ENCODE results near the gene CADM2.

- TF ChIP-seq, protein P1, sequence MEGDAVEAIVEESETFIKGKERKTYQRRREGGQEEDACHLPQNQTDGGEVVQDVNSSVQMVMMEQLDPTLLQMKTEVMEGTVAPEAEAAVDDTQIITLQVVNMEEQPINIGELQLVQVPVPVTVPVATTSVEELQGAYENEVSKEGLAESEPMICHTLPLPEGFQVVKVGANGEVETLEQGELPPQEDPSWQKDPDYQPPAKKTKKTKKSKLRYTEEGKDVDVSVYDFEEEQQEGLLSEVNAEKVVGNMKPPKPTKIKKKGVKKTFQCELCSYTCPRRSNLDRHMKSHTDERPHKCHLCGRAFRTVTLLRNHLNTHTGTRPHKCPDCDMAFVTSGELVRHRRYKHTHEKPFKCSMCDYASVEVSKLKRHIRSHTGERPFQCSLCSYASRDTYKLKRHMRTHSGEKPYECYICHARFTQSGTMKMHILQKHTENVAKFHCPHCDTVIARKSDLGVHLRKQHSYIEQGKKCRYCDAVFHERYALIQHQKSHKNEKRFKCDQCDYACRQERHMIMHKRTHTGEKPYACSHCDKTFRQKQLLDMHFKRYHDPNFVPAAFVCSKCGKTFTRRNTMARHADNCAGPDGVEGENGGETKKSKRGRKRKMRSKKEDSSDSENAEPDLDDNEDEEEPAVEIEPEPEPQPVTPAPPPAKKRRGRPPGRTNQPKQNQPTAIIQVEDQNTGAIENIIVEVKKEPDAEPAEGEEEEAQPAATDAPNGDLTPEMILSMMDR (IDR thresholded peaks at IDR 0.05 in 2 of 3, conservative IDR thresholded peaks at IDR 0.05 in 1 of 3; ENCODE audit: borderline replicate concordance in 1 of 3, insufficient read depth in 1 of 3, low read depth in 2 of 3, low read length in 2 of 3) = no peak
- TF ChIP-seq JUND (IDR thresholded peaks at IDR 0.05) (no peak), POLR2A (IDR thresholded peaks at IDR 0.05; ENCODE audit: borderline replicate concordance, extremely low read depth, insufficient read depth, insufficient read length) (no peak), YY1 (IDR thresholded peaks at IDR 0.05; ENCODE audit: extremely low read depth, insufficient replicate concordance, low read depth, low read length) (no peak), ZNF274 (IDR thresholded peaks at IDR 0.05; ENCODE audit: low read depth, low read length) (no peak), POLR2AphosphoS5 (IDR thresholded peaks at IDR 0.05; ENCODE audit: low read depth, low read length) (no peak), ATF3 (IDR thresholded peaks at IDR 0.05) (no peak), RAD21 (IDR thresholded peaks at IDR 0.05; ENCODE audit: low read depth) (no peak), ZFX (IDR thresholded peaks at IDR 0.05) (no peak), TCF7L2 (IDR thresholded peaks at IDR 0.05; ENCODE audit: borderline replicate concordance, extremely low read depth, insufficient read depth, insufficient read length) (no peak), CEBPB (IDR thresholded peaks at IDR 0.05; ENCODE audit: low read depth) (no peak)
- TF ChIP-seq, protein P2, sequence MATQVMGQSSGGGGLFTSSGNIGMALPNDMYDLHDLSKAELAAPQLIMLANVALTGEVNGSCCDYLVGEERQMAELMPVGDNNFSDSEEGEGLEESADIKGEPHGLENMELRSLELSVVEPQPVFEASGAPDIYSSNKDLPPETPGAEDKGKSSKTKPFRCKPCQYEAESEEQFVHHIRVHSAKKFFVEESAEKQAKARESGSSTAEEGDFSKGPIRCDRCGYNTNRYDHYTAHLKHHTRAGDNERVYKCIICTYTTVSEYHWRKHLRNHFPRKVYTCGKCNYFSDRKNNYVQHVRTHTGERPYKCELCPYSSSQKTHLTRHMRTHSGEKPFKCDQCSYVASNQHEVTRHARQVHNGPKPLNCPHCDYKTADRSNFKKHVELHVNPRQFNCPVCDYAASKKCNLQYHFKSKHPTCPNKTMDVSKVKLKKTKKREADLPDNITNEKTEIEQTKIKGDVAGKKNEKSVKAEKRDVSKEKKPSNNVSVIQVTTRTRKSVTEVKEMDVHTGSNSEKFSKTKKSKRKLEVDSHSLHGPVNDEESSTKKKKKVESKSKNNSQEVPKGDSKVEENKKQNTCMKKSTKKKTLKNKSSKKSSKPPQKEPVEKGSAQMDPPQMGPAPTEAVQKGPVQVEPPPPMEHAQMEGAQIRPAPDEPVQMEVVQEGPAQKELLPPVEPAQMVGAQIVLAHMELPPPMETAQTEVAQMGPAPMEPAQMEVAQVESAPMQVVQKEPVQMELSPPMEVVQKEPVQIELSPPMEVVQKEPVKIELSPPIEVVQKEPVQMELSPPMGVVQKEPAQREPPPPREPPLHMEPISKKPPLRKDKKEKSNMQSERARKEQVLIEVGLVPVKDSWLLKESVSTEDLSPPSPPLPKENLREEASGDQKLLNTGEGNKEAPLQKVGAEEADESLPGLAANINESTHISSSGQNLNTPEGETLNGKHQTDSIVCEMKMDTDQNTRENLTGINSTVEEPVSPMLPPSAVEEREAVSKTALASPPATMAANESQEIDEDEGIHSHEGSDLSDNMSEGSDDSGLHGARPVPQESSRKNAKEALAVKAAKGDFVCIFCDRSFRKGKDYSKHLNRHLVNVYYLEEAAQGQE (IDR thresholded peaks at IDR 0.05; ENCODE audit: low read depth) = no peak
Observed at GRCh38 chr3:85303156-85303555, 344.4 kb downstream of the CADM2 start.
